Endometrial microvascular endothelial cells (primary cell): ENCODE measurements around the gene SRCAP. TPM values are rescaled to one million over a fixed set of nuclear protein-coding genes. Genes with fewer than 3 reads are reported as not detected.
"Not testable (repeated sequence)": the region's sequence is repeated elsewhere in the genome, so short reads cannot be mapped to it uniquely, and the experiment has no call there.

Experiments used
- in situ Hi-C: cut with HindIII; loops from 2 replicates; pipeline ENCODE4 v1.10.0; 2017; ENCODE audit warnings: low sequenced_read_pairs, low pct_unique_long_range_greater_than_20kb; ENCODE audit errors: inconsistent ontology term
- total RNA-seq: library from RNA; depleted of rRNA; stranded (reverse); fragments of >200 nt; gene quantifications from one replicate; pipeline ENCODE4 v1.2.3, GENCODE V29; 2015; ENCODE audit errors: inconsistent ontology term

SRCAP gene
- total RNA-seq, 1 donor from 2014 or later: 10.2 TPM

DNA sequence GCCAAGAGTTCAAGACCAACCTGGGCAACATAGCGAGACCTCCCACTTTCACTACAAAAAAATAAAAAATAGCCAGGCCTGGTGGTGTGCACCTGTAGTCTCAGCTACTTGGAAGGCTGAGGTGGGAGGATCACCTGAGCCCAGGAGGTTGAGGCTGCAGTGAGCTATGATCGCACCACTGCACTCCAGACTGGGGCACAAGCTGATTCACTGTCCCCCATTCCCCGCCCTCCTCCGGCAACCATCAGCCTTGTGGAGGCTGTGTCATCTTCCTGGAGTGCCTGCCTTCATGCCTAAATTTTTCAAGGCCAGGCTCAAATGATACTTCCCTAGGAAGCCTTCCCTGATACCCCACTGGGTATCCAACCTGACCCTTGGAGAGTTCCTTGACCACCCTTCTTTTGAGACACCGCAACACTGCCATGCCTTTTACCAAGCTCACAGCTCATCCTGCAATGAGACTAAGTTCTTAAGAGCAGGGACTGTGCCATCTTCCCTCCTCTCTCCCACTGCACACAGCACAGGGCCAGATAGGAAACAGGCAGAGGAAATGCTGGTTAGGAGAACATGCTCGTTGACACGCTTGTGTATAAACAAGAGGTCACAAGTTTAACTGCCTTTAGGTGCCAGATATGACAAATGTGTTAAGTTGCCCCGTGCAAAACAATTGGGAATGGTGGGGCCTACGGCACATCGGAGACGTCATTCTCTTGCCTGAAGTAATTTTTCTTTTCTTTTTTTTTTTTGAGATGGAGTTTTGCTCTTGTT is 3.9 kb upstream of the SRCAP start:
- in situ Hi-C loops: no loop called here

DNA sequence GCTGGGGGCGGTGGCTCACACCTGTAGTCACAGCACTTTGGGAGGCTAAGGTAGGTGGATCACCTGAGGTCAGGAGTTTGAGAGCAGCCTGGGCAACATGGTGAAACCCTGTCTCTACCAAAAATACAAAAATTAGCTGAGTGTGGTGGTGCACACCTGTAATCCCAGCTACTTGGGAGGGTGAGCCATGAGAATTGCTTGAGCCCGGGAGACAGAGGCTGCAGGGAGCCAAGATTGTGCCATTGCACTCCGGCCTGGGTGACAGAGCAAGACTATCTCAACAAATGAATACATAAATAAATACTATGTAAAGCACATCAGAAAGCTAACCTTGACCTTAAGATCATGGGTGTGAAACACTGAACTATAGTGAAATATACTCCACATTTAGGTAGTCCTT is 2.3 kb upstream of the SRCAP start:
- in situ Hi-C loops: not testable (repeated sequence)

DNA sequence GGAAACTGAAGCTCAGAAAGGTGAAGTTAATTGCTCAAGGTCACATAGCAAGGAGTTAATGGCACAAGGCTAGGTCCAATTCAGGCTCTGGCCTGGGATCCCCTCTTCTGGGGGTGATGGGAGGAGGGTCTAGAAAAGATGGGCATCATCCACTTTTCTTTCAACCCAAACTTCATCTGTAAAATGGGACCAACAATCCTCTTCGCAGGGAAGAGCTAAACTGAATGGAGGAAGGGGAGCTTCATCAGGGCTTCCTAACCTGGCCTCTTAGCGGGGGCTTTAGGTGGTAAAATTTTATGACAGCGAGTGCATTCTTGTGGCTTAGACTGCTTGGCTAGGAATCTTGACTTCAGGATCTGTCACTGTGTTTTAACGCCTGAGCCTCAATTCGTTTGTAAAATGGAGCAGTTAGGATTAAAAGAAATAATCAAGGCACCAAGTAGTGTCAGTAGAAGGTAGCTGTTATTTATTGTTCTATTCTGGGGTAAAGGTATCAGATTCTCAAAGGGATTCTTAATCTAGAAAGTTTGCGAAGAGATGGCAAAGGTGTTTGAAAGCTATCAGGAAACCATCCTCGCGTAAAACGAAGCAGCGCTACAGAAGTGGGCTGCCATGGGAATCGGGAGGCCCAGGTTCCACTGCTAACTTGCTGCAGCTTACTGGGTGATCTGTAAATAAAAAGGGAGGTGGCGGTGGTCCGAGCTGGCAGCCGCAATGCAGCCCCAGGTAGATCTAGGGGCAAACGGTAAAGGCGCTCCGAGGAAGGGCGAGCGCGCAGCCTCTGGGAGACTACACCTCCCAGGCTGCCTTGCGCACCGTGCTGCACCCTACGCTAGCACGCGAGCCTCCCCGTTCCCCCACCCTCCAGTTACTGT is 1.5 kb upstream of the SRCAP start:
- in situ Hi-C loops: no loop called here

DNA sequence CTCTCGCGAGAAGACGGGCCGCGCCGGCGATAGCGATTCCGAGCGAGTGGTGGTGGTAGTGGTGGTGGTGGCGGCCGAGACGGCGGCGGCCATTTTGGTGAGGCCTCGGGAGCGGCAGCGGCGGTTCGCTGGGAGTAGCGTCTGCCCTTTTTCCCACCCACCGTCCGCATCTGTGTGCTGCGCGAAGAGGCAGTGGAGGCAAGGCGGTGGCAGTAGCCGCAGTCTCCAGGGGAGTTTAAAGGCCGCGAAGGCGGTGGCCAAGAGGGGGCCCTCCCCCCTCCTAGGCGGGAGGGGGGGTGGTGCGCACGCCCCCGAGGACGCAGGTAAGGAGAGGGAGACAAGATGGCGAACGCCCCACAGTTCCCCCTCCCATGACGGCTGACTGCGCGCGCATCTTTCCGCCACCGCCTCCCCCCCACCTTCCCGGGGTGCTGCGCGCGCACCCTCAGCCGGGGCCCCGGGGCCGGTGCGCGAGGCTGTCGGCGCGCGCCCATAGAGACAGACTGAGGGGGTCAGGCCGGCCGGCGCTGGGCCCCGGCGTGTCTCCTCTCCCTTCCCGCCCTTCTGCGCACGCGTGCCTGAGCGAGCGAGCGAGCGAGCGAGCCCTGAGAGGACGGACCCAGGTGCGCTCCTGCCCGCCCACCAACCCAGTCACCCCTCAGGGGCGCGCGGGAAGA is 694 bp upstream of the SRCAP start:
- in situ Hi-C loops: no loop called here

DNA sequence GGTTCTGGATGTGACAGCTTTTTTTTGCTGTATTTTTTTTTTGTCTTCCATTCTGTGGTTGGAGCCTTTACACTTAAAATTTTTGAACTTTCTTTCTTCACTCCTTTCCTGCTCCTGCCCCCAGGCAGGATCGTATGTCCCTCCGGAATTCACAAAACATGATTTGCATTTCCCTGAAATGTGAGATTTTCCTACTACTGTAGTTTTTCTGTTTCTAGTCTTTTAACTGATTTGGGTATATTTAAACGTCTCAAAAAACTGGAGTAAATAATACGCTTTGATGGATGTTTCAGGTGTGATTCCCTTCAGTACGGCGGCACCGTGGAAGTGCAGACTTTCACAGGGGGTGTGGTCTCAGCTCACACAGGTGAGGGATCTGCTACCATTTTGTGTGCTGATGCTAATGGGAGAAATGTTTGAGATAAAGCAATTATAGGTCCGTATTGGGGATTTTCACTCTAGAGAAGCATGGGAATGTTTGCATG is 686 bp downstream of the SRCAP start:
- in situ Hi-C loops: no loop called here

DNA sequence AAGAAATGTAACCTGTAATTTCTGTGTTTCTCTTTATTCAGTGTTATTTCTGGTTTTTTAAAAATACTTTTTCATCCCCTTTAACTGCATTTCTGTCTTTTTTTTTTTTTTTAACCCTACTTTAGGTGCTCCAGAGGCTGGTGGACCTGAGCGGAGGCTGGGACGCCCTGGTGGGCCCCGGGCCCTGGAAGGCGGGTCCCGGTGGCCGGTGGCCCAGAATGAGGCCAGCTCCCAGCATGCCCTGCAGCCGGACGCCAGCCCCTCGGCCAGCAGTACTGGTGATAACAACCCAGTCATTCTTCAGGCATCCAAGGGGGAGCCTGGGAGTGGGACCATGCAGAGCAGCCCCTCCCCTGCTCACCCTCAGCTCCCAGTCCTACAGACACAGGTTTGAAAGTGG is 1.5 kb downstream of the SRCAP start:
- in situ Hi-C loops: no loop called here

DNA sequence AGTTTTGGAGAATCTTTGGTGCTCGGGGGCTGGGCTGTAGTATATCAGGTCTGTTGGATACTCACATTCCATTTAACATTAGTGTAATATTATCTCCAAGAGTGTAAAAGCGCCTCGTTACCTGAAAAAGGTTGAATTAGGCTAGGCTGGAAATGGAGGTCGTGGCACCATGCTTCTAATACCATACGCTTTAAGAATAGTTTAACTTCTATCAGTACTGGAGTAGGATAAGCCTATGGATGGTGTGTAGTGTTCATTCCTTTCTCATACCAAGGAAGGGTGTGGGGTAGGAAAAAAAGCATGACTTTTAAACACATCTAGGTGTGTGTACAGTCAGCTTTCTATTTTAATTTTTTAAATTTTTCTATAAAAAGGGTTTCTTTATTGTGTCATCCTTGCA is 2.0 kb downstream of the SRCAP start:
- in situ Hi-C loops: no loop called here

DNA sequence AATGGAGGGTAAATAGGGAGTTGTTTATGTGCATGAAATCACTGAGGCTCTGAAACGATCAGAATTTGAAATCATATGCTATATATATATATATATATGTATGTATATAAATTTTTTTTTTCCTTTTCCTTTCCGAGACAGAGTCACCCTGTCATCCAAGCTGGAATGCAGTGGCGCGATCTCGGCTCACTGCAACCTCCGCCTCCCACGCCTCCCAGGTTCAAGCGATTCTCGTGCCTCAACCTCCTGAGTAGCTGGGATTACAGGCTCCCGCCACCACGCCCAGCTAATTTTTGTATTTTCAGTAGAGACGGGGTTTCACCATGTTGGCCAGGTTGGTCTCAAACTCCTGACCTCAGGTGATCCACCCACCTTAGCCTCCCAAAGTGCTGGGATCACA is 4.1 kb downstream of the SRCAP start:
- in situ Hi-C loops: not testable (repeated sequence)

DNA sequence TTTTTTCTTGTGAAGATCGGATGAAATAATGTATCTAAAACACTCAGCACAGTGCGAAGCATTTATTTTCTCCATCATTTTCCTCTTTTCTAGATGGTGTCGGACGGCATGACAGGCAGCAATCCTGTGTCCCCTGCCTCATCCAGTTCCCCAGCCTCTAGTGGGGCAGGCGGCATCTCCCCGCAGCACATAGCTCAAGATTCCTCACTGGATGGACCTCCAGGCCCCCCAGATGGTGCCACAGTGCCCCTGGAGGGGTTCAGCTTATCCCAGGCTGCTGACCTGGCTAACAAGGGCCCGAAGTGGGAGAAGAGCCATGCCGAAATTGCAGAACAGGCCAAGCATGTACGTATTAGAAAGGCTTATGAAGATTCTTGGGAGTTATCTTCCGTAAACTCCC is 5.0 kb downstream of the SRCAP start:
- in situ Hi-C loops: no loop called here

DNA sequence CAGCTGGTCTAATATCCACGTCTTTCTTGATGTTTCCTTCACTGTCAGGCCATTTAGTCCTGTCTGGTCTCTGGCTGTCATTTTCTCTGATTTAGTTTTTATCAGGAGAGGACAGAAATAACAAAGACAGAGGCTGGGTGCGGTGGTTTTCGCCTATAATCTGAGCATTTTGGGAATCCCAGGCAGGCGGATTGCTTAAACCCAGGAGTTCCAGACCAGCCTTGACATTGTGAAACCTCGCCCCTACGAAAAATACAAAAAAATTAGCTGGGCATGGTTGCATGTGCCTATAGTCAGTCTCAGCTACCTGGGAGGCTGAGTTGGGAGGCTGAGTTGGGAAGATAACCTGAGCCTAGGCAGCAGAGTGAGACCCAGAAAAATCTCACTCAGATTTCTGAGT is 7.1 kb downstream of the SRCAP start:
- in situ Hi-C loops: no loop called here

DNA sequence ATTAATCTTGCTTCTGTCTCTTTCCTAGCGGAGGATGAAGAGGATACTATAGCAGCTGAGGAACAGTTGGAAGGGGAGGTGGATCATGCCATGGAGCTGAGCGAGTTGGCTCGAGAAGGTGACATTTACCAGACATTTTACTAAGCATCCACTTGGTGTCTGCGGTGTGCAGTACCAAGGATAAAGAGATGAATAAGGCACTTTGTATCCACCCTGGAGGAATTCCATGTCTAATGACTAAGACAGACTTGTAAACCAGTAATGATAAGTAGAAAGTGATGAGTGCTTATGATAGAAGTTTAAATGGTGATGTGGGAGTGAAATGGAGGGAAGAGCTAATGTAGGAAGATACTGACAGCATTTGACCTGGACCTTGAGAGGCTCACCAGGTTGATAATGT is 12.0 kb downstream of the SRCAP start:
- in situ Hi-C loops: no loop called here

DNA sequence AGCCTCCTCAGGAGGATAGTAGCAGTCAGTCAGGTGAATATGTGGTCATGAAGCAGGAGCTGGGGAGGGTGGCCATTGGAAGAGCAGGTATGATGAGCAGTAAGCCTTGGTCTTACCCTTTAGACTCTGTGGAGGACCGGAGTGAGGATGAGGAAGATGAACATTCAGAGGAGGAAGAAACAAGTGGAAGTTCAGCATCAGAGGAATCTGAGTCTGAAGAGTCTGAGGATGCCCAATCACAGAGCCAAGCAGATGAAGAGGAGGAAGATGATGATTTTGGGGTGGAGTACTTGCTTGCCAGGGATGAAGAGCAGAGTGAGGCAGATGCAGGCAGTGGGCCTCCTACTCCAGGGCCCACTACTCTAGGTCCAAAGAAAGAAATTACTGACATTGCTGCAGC is 12.7 kb downstream of the SRCAP start:
- in situ Hi-C loops: no loop called here

DNA sequence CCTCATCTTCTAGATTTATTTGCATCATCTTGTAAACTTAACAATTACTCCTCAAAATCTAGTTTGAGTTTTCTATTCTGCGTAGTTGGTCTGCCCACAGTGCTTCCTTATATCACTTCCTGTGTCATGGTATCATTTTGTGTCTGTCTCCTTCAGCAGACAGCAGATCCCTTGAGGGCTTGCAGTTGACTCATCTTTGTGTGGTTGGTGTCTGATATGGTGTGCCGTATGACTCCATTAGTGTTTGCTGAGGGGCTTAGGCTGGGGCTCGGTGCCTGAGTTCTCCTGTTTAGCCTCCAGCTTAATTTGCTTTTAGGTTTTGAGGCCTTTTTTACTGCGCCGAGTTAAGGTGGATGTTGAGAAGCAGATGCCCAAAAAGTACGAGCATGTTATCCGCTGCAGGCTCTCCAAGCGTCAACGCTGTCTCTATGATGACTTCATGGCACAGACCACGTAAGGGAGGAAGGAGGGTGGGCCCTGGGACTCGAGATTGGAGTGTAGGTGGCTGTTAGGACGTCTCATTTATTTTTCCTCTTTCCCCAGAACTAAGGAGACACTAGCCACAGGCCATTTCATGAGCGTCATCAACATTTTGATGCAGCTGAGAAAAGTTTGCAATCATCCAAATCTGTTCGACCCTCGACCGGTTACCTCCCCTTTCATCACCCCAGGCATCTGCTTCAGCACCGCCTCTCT is 16.9 kb downstream of the SRCAP start:
- in situ Hi-C loops: no loop called here

DNA sequence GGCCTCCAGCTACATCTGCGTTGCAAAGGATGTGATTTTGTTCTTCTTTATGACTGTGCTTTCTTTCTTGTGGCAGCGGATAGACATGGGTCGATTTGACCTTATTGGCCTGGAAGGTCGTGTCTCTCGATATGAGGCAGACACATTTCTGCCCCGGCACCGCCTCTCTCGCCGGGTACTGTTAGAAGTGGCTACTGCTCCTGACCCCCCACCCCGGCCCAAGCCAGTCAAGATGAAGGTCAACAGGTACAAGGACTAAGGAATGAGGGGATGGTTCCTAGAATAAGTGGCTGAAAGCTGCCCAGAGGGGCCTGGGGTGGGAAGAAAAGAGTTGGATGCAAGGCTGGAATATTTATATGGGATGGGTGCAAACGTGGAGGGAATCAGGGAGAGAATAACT is 21.1 kb downstream of the SRCAP start:
- in situ Hi-C loops: no loop called here

DNA sequence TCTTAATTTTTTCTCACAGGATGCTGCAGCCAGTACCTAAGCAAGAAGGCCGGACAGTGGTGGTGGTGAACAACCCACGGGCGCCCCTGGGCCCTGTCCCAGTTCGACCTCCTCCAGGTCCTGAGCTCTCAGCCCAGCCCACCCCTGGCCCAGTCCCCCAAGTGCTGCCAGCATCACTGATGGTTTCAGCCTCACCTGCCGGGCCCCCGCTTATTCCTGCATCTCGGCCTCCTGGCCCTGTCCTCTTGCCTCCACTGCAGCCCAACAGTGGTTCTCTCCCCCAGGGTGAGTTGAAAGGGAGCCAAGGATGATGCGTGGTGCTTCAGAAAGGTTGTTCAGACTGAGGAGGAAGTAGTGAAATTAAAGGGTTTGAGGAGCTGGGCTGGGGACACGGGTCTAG is 21.7 kb downstream of the SRCAP start:
- in situ Hi-C loops: no loop called here

DNA sequence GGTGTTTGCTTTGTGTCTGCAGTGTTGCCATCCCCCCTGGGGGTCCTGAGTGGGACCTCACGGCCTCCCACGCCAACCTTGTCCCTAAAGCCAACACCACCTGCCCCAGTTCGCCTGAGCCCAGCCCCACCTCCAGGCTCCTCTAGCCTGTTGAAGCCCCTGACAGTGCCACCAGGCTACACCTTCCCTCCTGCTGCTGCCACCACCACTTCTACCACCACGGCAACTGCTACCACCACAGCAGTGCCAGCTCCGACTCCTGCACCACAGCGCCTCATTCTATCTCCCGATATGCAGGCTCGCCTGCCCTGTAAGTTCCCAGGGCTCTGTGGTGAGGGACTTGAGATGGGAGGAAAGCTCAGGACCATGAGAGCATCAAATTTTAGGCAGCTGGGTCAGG is 22.2 kb downstream of the SRCAP start:
- in situ Hi-C loops: no loop called here

DNA sequence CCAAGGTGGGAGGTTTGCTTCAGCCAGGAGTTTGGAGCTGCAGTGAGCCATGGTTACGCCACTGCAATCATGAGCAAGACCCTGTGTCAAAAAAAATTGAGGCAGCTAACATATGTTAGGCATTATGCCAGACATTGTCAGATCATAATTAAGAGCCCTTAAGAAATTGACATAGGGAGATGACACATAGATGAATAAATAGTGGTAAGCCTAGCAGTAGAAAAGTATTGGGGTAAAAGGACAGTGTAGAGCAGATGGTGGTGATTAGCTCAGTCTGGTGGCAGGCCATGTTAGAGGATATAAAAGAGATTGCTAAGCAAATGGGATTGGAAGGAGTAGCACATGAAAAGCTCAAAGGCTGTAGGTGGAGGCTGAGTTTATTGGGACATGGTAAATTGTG is 22.6 kb downstream of the SRCAP start:
- in situ Hi-C loops: no loop called here

DNA sequence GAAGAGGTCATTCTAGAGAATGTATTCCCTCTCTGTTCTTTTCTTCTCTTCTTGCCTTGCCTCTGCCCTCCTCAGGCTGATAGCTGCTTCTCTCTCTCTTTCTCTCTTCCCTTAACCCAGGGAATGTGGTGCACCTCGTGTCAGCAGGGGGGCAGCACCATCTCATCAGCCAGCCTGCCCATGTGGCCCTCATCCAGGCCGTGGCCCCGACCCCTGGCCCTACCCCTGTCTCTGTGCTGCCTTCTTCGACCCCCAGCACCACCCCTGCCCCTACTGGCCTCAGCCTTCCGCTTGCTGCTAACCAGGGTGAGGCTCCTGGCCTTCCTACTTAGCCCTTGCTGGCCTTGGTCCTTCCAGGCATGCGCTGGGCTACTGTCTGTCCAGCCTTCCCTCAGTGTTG is 23.5 kb downstream of the SRCAP start:
- in situ Hi-C loops: no loop called here

DNA sequence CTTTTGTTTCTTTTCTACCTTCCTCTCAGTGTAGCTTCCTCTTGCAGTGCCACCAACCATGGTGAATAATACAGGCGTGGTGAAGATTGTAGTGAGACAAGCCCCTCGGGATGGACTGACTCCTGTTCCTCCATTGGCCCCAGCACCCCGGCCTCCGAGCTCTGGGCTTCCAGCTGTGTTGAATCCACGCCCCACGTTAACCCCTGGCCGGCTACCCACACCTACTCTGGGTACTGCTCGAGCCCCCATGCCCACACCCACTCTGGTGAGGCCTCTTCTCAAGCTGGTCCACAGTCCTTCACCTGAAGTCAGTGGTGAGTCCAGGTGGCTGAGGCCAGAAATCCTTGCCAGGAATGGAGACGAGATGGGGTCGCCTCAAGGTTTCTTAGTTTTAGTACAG is 23.9 kb downstream of the SRCAP start:
- in situ Hi-C loops: no loop called here
